EL (cell line): ENCODE data around the gene ILKAP.
A peak's percentile ranks its signal among the peaks of the same experiment; 100 is the strongest.

ENCODE experiments used
- DNase-seq: peaks from one replicate; pipeline ENCODE4 v3.0.0-alpha.2; 2016

ILKAP gene

GRCh38 chr2:238133499-238134392 lies 69.7 kb downstream of the ILKAP start:
- no peak for DNase-seq

- no peak for DNase-seq
Measured at GRCh38 chr2:238132463-238133450, 70.7 kb downstream of the ILKAP start.

GRCh38 chr2:238131761-238132462 lies 71.6 kb downstream of the ILKAP start:
- no peak for DNase-seq

- no peak for DNase-seq
Measured at GRCh38 chr2:238130696-238131628, 72.5 kb downstream of the ILKAP start.

- no peak for DNase-seq
Measured at GRCh38 chr2:238130111-238130695, 73.3 kb downstream of the ILKAP start.

GRCh38 chr2:238129166-238130010 lies 74.1 kb downstream of the ILKAP start:
- no peak for DNase-seq

GRCh38 chr2:238128534-238129001 lies 74.9 kb downstream of the ILKAP start:
- no peak for DNase-seq

GRCh38 chr2:238128061-238128440 lies 75.4 kb downstream of the ILKAP start:
- no peak for DNase-seq

GRCh38 chr2:238127165-238128060 lies 76.1 kb downstream of the ILKAP start:
- DNase-seq, result peak; percentile 75

GRCh38 chr2:238126775-238127164 lies 76.7 kb downstream of the ILKAP start:
- DNase-seq, result no peak

GRCh38 chr2:238126338-238126737 lies 77.2 kb downstream of the ILKAP start:
- DNase-seq, result no peak

- no peak for DNase-seq
Measured at GRCh38 chr2:238125127-238125885, 78.2 kb downstream of the ILKAP start.

- no peak for DNase-seq
Measured at GRCh38 chr2:238124488-238125126, 78.9 kb downstream of the ILKAP start.

GRCh38 chr2:238123991-238124470 lies 79.5 kb downstream of the ILKAP start:
- no peak for DNase-seq

- no peak for DNase-seq
Measured at GRCh38 chr2:238123218-238123971, 80.1 kb downstream of the ILKAP start.

- no peak for DNase-seq
Measured at GRCh38 chr2:238122287-238123217, 80.9 kb downstream of the ILKAP start.
